ENCODE measurements around the gene PTPN14. TPM values are rescaled to one million over a fixed set of nuclear protein-coding genes. Genes with fewer than 3 reads are reported as not detected.

PTPN14 gene
- total RNA-seq, 5 donors from 2014 or later (not counting 1 experiment from before 2014, with no cell fraction given), result 0.02 to 0.36 (median 0.29) TPM

GRCh38 chr1:214452152-214452784 lies 99.1 kb downstream of the PTPN14 start:
- POLR2A ChIA-PET, result no interaction called here
- H3K27ac ChIP-seq (ENCODE audit: low read length), result no peak overlapping the region
- no peak for ATAC-seq (replicated peaks in 1 of 4)
- Mint-ChIP-seq H3K4me3 (no peak overlapping the region), H3K4me1 (peaks cover 0 to 6% (median 0%) of the 10 kb centered on the region in 3 donors), H3K36me3 (no peaks in the 10 kb centered on the region), H3K27me3 (peaks cover 0 to 13% of the 10 kb centered on the region in 2 donors), H3K9me3 (no peaks in the 10 kb centered on the region), H3K27ac (no peak overlapping the region)
- no peak overlapping the region for H3K4me3 ChIP-seq (ENCODE audit: control insufficient read depth in 1 of 2, extremely low read depth in 1 of 2, low read length in 1 of 2)
- H3K27me3 ChIP-seq (replicated peaks in 1 of 2; ENCODE audit: control insufficient read depth in 2 of 2, extremely low read depth in 1 of 2, insufficient read depth in 2 of 2, low read length in 1 of 2), result peaks cover 0 to 4% of the 10 kb centered on the region in 2 experiments
- H3K9me3 ChIP-seq, result no peaks in the 10 kb centered on the region
- DNase-seq, result no peak
- no peaks in the 10 kb centered on the region for H3K36me3 ChIP-seq (ENCODE audit: control insufficient read depth in 2 of 2, extremely low read depth in 1 of 2, insufficient read depth in 1 of 2, low read length in 1 of 2)
- CTCF ChIA-PET, result interaction anchor here in 1 of 2 donors (0.5 kb wide), 1 partner anchor 102 kb away, joined by 3 read pairs; no protein-coding TSS in a partner anchor
- no peaks in the 10 kb centered on the region for H3K4me1 ChIP-seq (ENCODE audit: control insufficient read depth in 1 of 2, extremely low read depth in 1 of 2, insufficient read depth in 2 of 2, low read length in 2 of 2)
- 92% methylated on average over 5 of the region's 10 CpGs for WGBS (ENCODE audit: insufficient coverage)

GRCh38 chr1:214451596-214451995 lies 99.8 kb downstream of the PTPN14 start:
- no peaks in the 10 kb centered on the region for H3K4me1 ChIP-seq (ENCODE audit: control insufficient read depth in 1 of 2, extremely low read depth in 1 of 2, insufficient read depth in 2 of 2, low read length in 2 of 2)
- ChIA-PET CTCF (no interaction called here), POLR2A (interaction anchor here in 1 of 2 donors (0.5 kb wide), 1 partner anchor 844 kb away, joined by 4 read pairs; no protein-coding TSS in a partner anchor)
- ATAC-seq (replicated peaks in 1 of 4) (no peak), DNase-seq (no peak)
- no peak overlapping the region for H3K4me3 Mint-ChIP-seq
- H3K4me1 Mint-ChIP-seq, result peaks cover 0 to 6% (median 0%) of the 10 kb centered on the region in 3 donors
- H3K27me3 Mint-ChIP-seq, result peaks cover 0 to 13% of the 10 kb centered on the region in 2 donors
- H3K27me3 ChIP-seq (replicated peaks in 1 of 2; ENCODE audit: control insufficient read depth in 2 of 2, extremely low read depth in 1 of 2, insufficient read depth in 2 of 2, low read length in 1 of 2), result peaks cover 0 to 4% of the 10 kb centered on the region in 2 experiments
- no peaks in the 10 kb centered on the region for H3K36me3 Mint-ChIP-seq
- WGBS (ENCODE audit: insufficient coverage), result 54% methylated on average over 3 of the region's 4 CpGs
- no peak overlapping the region for H3K27ac ChIP-seq (ENCODE audit: low read length)
- H3K4me3 ChIP-seq (ENCODE audit: control insufficient read depth in 1 of 2, extremely low read depth in 1 of 2, low read length in 1 of 2), result no peak overlapping the region
- H3K9me3 ChIP-seq, result no peaks in the 10 kb centered on the region
- no peaks in the 10 kb centered on the region for H3K9me3 Mint-ChIP-seq
- H3K27ac Mint-ChIP-seq, result no peak overlapping the region
- H3K36me3 ChIP-seq (ENCODE audit: control insufficient read depth in 2 of 2, extremely low read depth in 1 of 2, insufficient read depth in 1 of 2, low read length in 1 of 2), result no peaks in the 10 kb centered on the region

GRCh38 chr1:214449371-214449770 lies 102.0 kb downstream of the PTPN14 start:
- H3K27ac Mint-ChIP-seq, result no peak overlapping the region
- POLR2A ChIA-PET, result no interaction called here
- Histone ChIP-seq H3K4me1 (ENCODE audit: control insufficient read depth in 1 of 2, extremely low read depth in 1 of 2, insufficient read depth in 2 of 2, low read length in 2 of 2) (peaks cover 0 to 3% of the 10 kb centered on the region in 2 experiments), H3K36me3 (ENCODE audit: control insufficient read depth in 2 of 2, extremely low read depth in 1 of 2, insufficient read depth in 1 of 2, low read length in 1 of 2) (no peaks in the 10 kb centered on the region), H3K4me3 (ENCODE audit: control insufficient read depth in 1 of 2, extremely low read depth in 1 of 2, low read length in 1 of 2) (no peak overlapping the region), H3K9me3 (no peaks in the 10 kb centered on the region), H3K27ac (ENCODE audit: low read length) (no peak overlapping the region), H3K27me3 (replicated peaks in 1 of 2; ENCODE audit: control insufficient read depth in 2 of 2, extremely low read depth in 1 of 2, insufficient read depth in 2 of 2, low read length in 1 of 2) (peaks cover 0 to 4% of the 10 kb centered on the region in 2 experiments)
- no peak overlapping the region for H3K4me3 Mint-ChIP-seq
- H3K9me3 Mint-ChIP-seq, result no peaks in the 10 kb centered on the region
- ATAC-seq (replicated peaks in 1 of 4) (no peak), DNase-seq (no peak)
- WGBS (ENCODE audit: insufficient coverage), result 100% methylated on average over 1 of the region's 3 CpGs
- H3K4me1 Mint-ChIP-seq, result peaks cover 0 to 4% (median 2%) of the 10 kb centered on the region in 3 donors
- peaks cover 0 to 9% of the 10 kb centered on the region in 2 donors for H3K27me3 Mint-ChIP-seq
- CTCF ChIA-PET, result no interaction called here
- no peaks in the 10 kb centered on the region for H3K36me3 Mint-ChIP-seq

GRCh38 chr1:214448536-214448935 lies 102.9 kb downstream of the PTPN14 start:
- no peak overlapping the region for H3K4me3 ChIP-seq (ENCODE audit: control insufficient read depth in 1 of 2, extremely low read depth in 1 of 2, low read length in 1 of 2)
- H3K27me3 Mint-ChIP-seq, result peaks cover 0 to 9% of the 10 kb centered on the region in 2 donors
- 75% methylated on average over 2 of the region's 2 CpGs for WGBS (ENCODE audit: insufficient coverage)
- no peak overlapping the region for H3K27ac Mint-ChIP-seq
- no peak overlapping the region for H3K27ac ChIP-seq (ENCODE audit: low read length)
- no peaks in the 10 kb centered on the region for H3K9me3 Mint-ChIP-seq
- ATAC-seq (replicated peaks in 1 of 4), result no peak
- H3K4me3 Mint-ChIP-seq, result no peak overlapping the region
- peaks cover 0 to 4% of the 10 kb centered on the region in 2 experiments for H3K27me3 ChIP-seq (replicated peaks in 1 of 2; ENCODE audit: control insufficient read depth in 2 of 2, extremely low read depth in 1 of 2, insufficient read depth in 2 of 2, low read length in 1 of 2)
- H3K36me3 ChIP-seq (ENCODE audit: control insufficient read depth in 2 of 2, extremely low read depth in 1 of 2, insufficient read depth in 1 of 2, low read length in 1 of 2), result no peaks in the 10 kb centered on the region
- DNase-seq, result no peak
- peaks cover 0 to 2% (median 0%) of the 10 kb centered on the region in 3 donors for H3K4me1 Mint-ChIP-seq
- H3K9me3 ChIP-seq, result no peaks in the 10 kb centered on the region
- H3K36me3 Mint-ChIP-seq, result no peaks in the 10 kb centered on the region
- H3K4me1 ChIP-seq (ENCODE audit: control insufficient read depth in 1 of 2, extremely low read depth in 1 of 2, insufficient read depth in 2 of 2, low read length in 2 of 2), result peaks cover 0 to 3% of the 10 kb centered on the region in 2 experiments
- POLR2A ChIA-PET, result no interaction called here
- CTCF ChIA-PET, result interaction anchor here in 1 of 2 donors (0.5 kb wide), 1 partner anchor 144 kb away, joined by 9 read pairs; no protein-coding TSS in a partner anchor

GRCh38 chr1:214447557-214447871 lies 103.9 kb downstream of the PTPN14 start:
- Histone ChIP-seq H3K4me3 (ENCODE audit: control insufficient read depth in 1 of 2, extremely low read depth in 1 of 2, low read length in 1 of 2) (no peak overlapping the region), H3K27me3 (replicated peaks in 1 of 2; ENCODE audit: control insufficient read depth in 2 of 2, extremely low read depth in 1 of 2, insufficient read depth in 2 of 2, low read length in 1 of 2) (peaks cover 0 to 4% of the 10 kb centered on the region in 2 experiments), H3K9me3 (no peaks in the 10 kb centered on the region), H3K4me1 (ENCODE audit: control insufficient read depth in 1 of 2, extremely low read depth in 1 of 2, insufficient read depth in 2 of 2, low read length in 2 of 2) (peaks cover 0 to 3% of the 10 kb centered on the region in 2 experiments), H3K36me3 (ENCODE audit: control insufficient read depth in 2 of 2, extremely low read depth in 1 of 2, insufficient read depth in 1 of 2, low read length in 1 of 2) (no peaks in the 10 kb centered on the region), H3K27ac (ENCODE audit: low read length) (no peak overlapping the region)
- DNase-seq (no peak), ATAC-seq (replicated peaks in 1 of 4) (no peak)
- CTCF ChIA-PET, result interaction anchor here (0.6 to 0.7 kb wide), 2 partner anchors 23 to 89 kb away, joined by 3 to 4 read pairs; no protein-coding TSS in a partner anchor
- peaks cover 0 to 6% of the 10 kb centered on the region in 2 donors for H3K27me3 Mint-ChIP-seq
- POLR2A ChIA-PET, result no interaction called here
- no peak overlapping the region for H3K4me3 Mint-ChIP-seq
- H3K9me3 Mint-ChIP-seq, result no peaks in the 10 kb centered on the region
- peaks cover 0 to 2% (median 0%) of the 10 kb centered on the region in 3 donors for H3K4me1 Mint-ChIP-seq
- no peaks in the 10 kb centered on the region for H3K36me3 Mint-ChIP-seq
- 100% methylated on average over 1 of the region's 2 CpGs for WGBS (ENCODE audit: insufficient coverage)
- H3K27ac Mint-ChIP-seq, result no peak overlapping the region

- ChIA-PET POLR2A (no interaction called here), CTCF (interaction anchor here in 1 of 2 donors (0.6 kb wide), 1 partner anchor 88 kb away, joined by 3 read pairs; no protein-coding TSS in a partner anchor)
- no peaks in the 10 kb centered on the region for H3K36me3 Mint-ChIP-seq
- Histone ChIP-seq H3K4me3 (ENCODE audit: control insufficient read depth in 1 of 2, extremely low read depth in 1 of 2, low read length in 1 of 2) (no peak overlapping the region), H3K4me1 (ENCODE audit: control insufficient read depth in 1 of 2, extremely low read depth in 1 of 2, insufficient read depth in 2 of 2, low read length in 2 of 2) (peaks cover 0 to 3% of the 10 kb centered on the region in 2 experiments), H3K9me3 (no peaks in the 10 kb centered on the region), H3K36me3 (ENCODE audit: control insufficient read depth in 2 of 2, extremely low read depth in 1 of 2, insufficient read depth in 1 of 2, low read length in 1 of 2) (no peaks in the 10 kb centered on the region), H3K27me3 (replicated peaks in 1 of 2; ENCODE audit: control insufficient read depth in 2 of 2, extremely low read depth in 1 of 2, insufficient read depth in 2 of 2, low read length in 1 of 2) (peaks cover 0 to 4% of the 10 kb centered on the region in 2 experiments), H3K27ac (ENCODE audit: low read length) (no peak overlapping the region)
- ATAC-seq (replicated peaks in 1 of 4) (no peak), DNase-seq (no peak)
- no peak overlapping the region for H3K27ac Mint-ChIP-seq
- H3K27me3 Mint-ChIP-seq, result peaks cover 0 to 3% of the 10 kb centered on the region in 2 donors
- H3K4me3 Mint-ChIP-seq, result no peak overlapping the region
- 79% methylated on average over 6 of the region's 8 CpGs for WGBS (ENCODE audit: insufficient coverage)
- H3K4me1 Mint-ChIP-seq, result peaks cover 0 to 2% (median 0%) of the 10 kb centered on the region in 3 donors
- H3K9me3 Mint-ChIP-seq, result no peaks in the 10 kb centered on the region
Measured at GRCh38 chr1:214446772-214447556, 104.4 kb downstream of the PTPN14 start.
